ENCODE data around the gene FCRLB.

DNA sequence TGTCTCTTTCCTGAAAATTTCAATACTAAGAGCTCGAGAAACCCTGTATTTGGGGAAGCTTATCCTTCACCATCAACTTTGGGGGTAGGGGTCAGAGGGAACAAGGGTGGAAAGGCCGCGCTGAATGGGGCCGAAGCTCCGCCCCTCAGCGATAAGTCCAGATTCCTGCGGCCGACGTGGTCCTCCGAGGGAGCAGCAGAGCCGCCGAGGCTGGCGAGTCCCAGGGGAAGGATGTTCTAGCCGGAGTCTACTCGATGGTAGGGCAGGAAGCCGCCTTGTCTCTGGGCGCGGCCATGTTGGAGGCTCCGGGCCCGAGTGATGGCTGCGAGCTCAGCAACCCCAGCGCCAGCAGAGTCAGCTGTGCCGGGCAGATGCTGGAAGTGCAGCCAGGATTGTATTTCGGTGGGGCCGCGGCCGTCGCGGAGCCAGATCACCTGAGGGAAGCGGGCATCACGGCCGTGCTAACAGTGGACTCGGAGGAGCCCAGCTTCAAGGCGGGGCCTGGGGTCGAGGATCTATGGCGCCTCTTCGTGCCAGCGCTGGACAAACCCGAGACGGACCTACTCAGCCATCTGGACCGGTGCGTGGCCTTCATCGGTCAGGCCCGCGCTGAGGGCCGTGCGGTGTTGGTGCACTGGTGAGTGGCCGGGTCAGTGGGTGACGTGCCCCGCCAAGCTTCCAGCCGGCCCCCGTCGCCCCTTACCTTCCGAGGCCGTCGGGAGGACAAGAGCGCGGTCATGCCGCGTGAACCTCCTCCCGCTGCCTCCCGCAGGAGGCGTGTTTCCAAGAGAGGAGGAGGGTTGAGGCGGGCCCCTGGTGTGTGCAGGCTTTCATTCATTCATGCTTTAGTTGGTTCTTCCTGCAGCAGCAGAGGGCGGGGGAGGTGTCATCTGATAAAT is 28.4 kb downstream of the FCRLB start, which contains the start of gene DUSP12:
- TF ChIP-seq POLR2AphosphoS5 (IDR thresholded peaks at IDR 0.05; ENCODE audit: insufficient read depth, low read depth, low read length) (peak; percentile 70), EZH2 (IDR thresholded peaks at IDR 0.05; ENCODE audit: borderline replicate concordance, low read depth, low read length, severe bottlenecking) (no peak)
- TF ChIP-seq, protein P1, sequence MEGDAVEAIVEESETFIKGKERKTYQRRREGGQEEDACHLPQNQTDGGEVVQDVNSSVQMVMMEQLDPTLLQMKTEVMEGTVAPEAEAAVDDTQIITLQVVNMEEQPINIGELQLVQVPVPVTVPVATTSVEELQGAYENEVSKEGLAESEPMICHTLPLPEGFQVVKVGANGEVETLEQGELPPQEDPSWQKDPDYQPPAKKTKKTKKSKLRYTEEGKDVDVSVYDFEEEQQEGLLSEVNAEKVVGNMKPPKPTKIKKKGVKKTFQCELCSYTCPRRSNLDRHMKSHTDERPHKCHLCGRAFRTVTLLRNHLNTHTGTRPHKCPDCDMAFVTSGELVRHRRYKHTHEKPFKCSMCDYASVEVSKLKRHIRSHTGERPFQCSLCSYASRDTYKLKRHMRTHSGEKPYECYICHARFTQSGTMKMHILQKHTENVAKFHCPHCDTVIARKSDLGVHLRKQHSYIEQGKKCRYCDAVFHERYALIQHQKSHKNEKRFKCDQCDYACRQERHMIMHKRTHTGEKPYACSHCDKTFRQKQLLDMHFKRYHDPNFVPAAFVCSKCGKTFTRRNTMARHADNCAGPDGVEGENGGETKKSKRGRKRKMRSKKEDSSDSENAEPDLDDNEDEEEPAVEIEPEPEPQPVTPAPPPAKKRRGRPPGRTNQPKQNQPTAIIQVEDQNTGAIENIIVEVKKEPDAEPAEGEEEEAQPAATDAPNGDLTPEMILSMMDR (IDR thresholded peaks at IDR 0.05; ENCODE audit: extremely low read depth in 1 of 2, insufficient read depth in 1 of 2, low read depth in 1 of 2, low read length in 2 of 2) = no peak

Measured in endothelial cell of umbilical vein (primary cell).